Colonic mucosa (tissue), 4 donors: ENCODE data around the gene JAG2. TPM values are rescaled to one million over a fixed set of nuclear protein-coding genes. Genes with fewer than 3 reads are reported as not detected.
A peak's percentile ranks its signal among the peaks of the same experiment; 100 is the strongest.

Experiments
- DNase-seq: peaks from one replicate; pipeline ENCODE4 v3.0.0-alpha.2; 2020
- H3K27ac ChIP-seq: fragments of 200-600 bp; one replicate; pipeline ENCODE4 v1.8.0; 2021
- H3K27me3 ChIP-seq: fragments of 200-600 bp; one replicate; pipeline ENCODE4 v1.8.0; 2021
- H3K36me3 ChIP-seq: fragments of 200-600 bp; one replicate; pipeline ENCODE4 v1.8.0; 2021
- H3K4me1 ChIP-seq: fragments of 200-600 bp; one replicate; pipeline ENCODE4 v1.8.0; 2021; ENCODE audit warnings: mild to moderate bottlenecking
- H3K4me3 ChIP-seq: fragments of 200-600 bp; one replicate; pipeline ENCODE4 v1.8.0; 2021
- H3K9ac ChIP-seq, 2 donors: one replicate each; pipeline ENCODE4 v1.7.0; 2013; ENCODE audit warnings: control low read depth in 2 of 2, low read depth in 2 of 2, low read length in 2 of 2
- H3K9me3 ChIP-seq: fragments of 200-600 bp; one replicate; pipeline ENCODE4 v1.8.0; 2021
- CTCF ChIP-seq: fragments of 200-600 bp; IDR thresholded peaks from one replicate; pipeline ENCODE4 v1.8.0; 2022; ENCODE audit warnings: antibody characterized with exemption, mild to moderate bottlenecking
- intact Hi-C: fragments of 100-400 bp; cut with DNase I; formaldehyde crosslinking; loops from one replicate; pipeline ENCODE4 v1.14.1; 2022
- total RNA-seq, 2 donors: library from RNA; stranded (reverse); fragmentation: NEBNext Ultra II Directional in 1 of 2; extraction: Animal tissue kit (Norgen Biotek cat#: 25700) in 1 of 2; gene quantifications; one replicate each; pipeline ENCODE4 v1.2.1, GENCODE V29; 2021
- donor health status: healthy.
- donor health status: DM: no; HTN: no; CAD: no.
- donor health status: DM: no; HTN: no; CAD: no.

Gene JAG2
- total RNA-seq, 2 donors from 2014 or later = 8.2 to 11.0 TPM

- Histone ChIP-seq H3K4me1 (no peaks in the 10 kb centered on the region), H3K36me3 (no peaks in the 10 kb centered on the region), H3K4me3 (peak within 1 kb of the TSS; percentile 40), H3K27ac (no peak within 1 kb of the TSS), H3K27me3 (no peaks in the 10 kb centered on the region), H3K9me3 (no peaks in the 10 kb centered on the region), H3K9ac (peak within 1 kb of the TSS; percentile 16 to 50)
- DNase-seq = peak; percentile 90
- intact Hi-C loops = no loop called here
- no peak for TF ChIP-seq CTCF
These were observed 12.3 kb upstream of the JAG2 start, which contains the start of gene NUDT14 for GRCh38 chr14:105180592-105181548. TSS of gene NUDT14 (minus strand) at chr14:105181312. CDS start at chr14:105181209, 103 bp downstream.

GRCh38 chr14:105179191-105179590 lies 10.6 kb upstream of the JAG2 start:
- TF ChIP-seq CTCF = no peak
- Histone ChIP-seq H3K9me3 (no peaks in the 10 kb centered on the region), H3K27ac (no peak overlapping the region), H3K9ac (no peak overlapping the region), H3K4me3 (no peak overlapping the region), H3K4me1 (no peaks in the 10 kb centered on the region), H3K36me3 (no peaks in the 10 kb centered on the region), H3K27me3 (no peaks in the 10 kb centered on the region)
- intact Hi-C loops = no loop called here
- DNase-seq = no peak

- H3K36me3 ChIP-seq = no peaks in the 10 kb centered on the region
- H3K27me3 ChIP-seq = no peaks in the 10 kb centered on the region
- no peak overlapping the region for H3K4me3 ChIP-seq
- TF ChIP-seq CTCF = no peak
- H3K9ac ChIP-seq = no peak overlapping the region
- H3K4me1 ChIP-seq = no peaks in the 10 kb centered on the region
- H3K9me3 ChIP-seq = no peaks in the 10 kb centered on the region
- no peak for DNase-seq
- no peak overlapping the region for H3K27ac ChIP-seq
- intact Hi-C loops = no loop called here
These were observed 10.2 kb upstream of the JAG2 start for GRCh38 chr14:105178868-105179140.

- intact Hi-C loops = no loop called here
- H3K27ac ChIP-seq = no peak overlapping the region
- no peak overlapping the region for H3K9ac ChIP-seq
- DNase-seq = no peak
- no peak overlapping the region for H3K4me3 ChIP-seq
- no peaks in the 10 kb centered on the region for H3K27me3 ChIP-seq
- no peaks in the 10 kb centered on the region for H3K4me1 ChIP-seq
- no peaks in the 10 kb centered on the region for H3K9me3 ChIP-seq
- no peak for TF ChIP-seq CTCF
- H3K36me3 ChIP-seq = no peaks in the 10 kb centered on the region
These were observed 9.7 kb upstream of the JAG2 start for GRCh38 chr14:105178069-105178867.

- H3K4me3 ChIP-seq = no peak overlapping the region
- no peaks in the 10 kb centered on the region for H3K4me1 ChIP-seq
- intact Hi-C loops = no loop called here
- no peak overlapping the region for H3K27ac ChIP-seq
- no peaks in the 10 kb centered on the region for H3K36me3 ChIP-seq
- H3K9me3 ChIP-seq = no peaks in the 10 kb centered on the region
- no peak overlapping the region for H3K9ac ChIP-seq
- no peaks in the 10 kb centered on the region for H3K27me3 ChIP-seq
- DNase-seq = no peak
- no peak for TF ChIP-seq CTCF
These were observed 8.5 kb upstream of the JAG2 start for GRCh38 chr14:105177082-105177481.
